ENCODE results near the gene IFRD2. TPM values are rescaled to one million over a fixed set of nuclear protein-coding genes. Genes with fewer than 3 reads are reported as not detected.

IFRD2 gene
- polyA plus RNA-seq, 1 experiment: 19.3 TPM

- POLR2A ChIA-PET: no interaction called here
- no peak for TF ChIP-seq CTCF (IDR thresholded peaks at IDR 0.05; ENCODE audit: low read depth, low read length)
- Histone ChIP-seq H3K27me3 (ENCODE audit: control insufficient read depth, insufficient read depth, low read length) (no peaks in the 10 kb centered on the region), H3K27ac (ENCODE audit: low read depth, low read length) (no peak overlapping the region), H3K9me3 (ENCODE audit: control insufficient read depth, insufficient read depth, low read length) (no peaks in the 10 kb centered on the region; the same call in 1 of the 2 replicates), H3K4me3 (ENCODE audit: low read depth, low read length) (no peak overlapping the region)
- no peak for DNase-seq (ENCODE audit: low read depth, low spot score)
- CTCF ChIA-PET: interaction anchor here (0.7 to 1.6 kb wide), 2 partner anchors 50 to 70 kb away, joined by 3 to 4 read pairs; no protein-coding TSS in a partner anchor
Observed at GRCh38 chr3:50296721-50297383, 4.6 kb upstream of the IFRD2 start.

GRCh38 chr3:50295553-50296431 is 3.6 kb upstream of the IFRD2 start:
- Histone ChIP-seq H3K27me3 (ENCODE audit: control insufficient read depth, insufficient read depth, low read length) (no peaks in the 10 kb centered on the region), H3K4me3 (ENCODE audit: low read depth, low read length) (no peak overlapping the region), H3K27ac (ENCODE audit: low read depth, low read length) (no peak overlapping the region), H3K9me3 (ENCODE audit: control insufficient read depth, insufficient read depth, low read length) (no peaks in the 10 kb centered on the region; the same call in 1 of the 2 replicates)
- no peak for TF ChIP-seq CTCF (IDR thresholded peaks at IDR 0.05; ENCODE audit: low read depth, low read length)
- ChIA-PET POLR2A (interaction anchor here (1.1 kb wide), 1 partner anchor 12 kb away, joined by 3 read pairs; no protein-coding TSS in a partner anchor), CTCF (interaction anchor here (1.2 kb wide), 1 partner anchor 21 kb away, joined by 4 read pairs; no protein-coding TSS in a partner anchor)
- DNase-seq (ENCODE audit: low read depth, low spot score): no peak

- ChIA-PET POLR2A (interaction anchor here (1.1 kb wide), 1 partner anchor 11 kb away, joined by 3 read pairs; no protein-coding TSS in a partner anchor), CTCF (interaction anchor here (1.2 kb wide), 1 partner anchor 20 kb away, joined by 4 read pairs; no protein-coding TSS in a partner anchor)
- no peaks in the 10 kb centered on the region; the same call in 1 of the 2 replicates for H3K9me3 ChIP-seq (ENCODE audit: control insufficient read depth, insufficient read depth, low read length)
- no peak overlapping the region for H3K27ac ChIP-seq (ENCODE audit: low read depth, low read length)
- TF ChIP-seq CTCF (IDR thresholded peaks at IDR 0.05; ENCODE audit: low read depth, low read length): no peak
- no peaks in the 10 kb centered on the region for H3K27me3 ChIP-seq (ENCODE audit: control insufficient read depth, insufficient read depth, low read length)
- no peak for DNase-seq (ENCODE audit: low read depth, low spot score)
- no peak overlapping the region for H3K4me3 ChIP-seq (ENCODE audit: low read depth, low read length)
Observed at GRCh38 chr3:50294492-50295403, 2.5 kb upstream of the IFRD2 start.

- TF ChIP-seq CTCF (IDR thresholded peaks at IDR 0.05; ENCODE audit: low read depth, low read length): no peak
- Histone ChIP-seq H3K27me3 (ENCODE audit: control insufficient read depth, insufficient read depth, low read length) (no peaks in the 10 kb centered on the region), H3K4me3 (ENCODE audit: low read depth, low read length) (no peak overlapping the region), H3K27ac (ENCODE audit: low read depth, low read length) (no peak overlapping the region), H3K9me3 (ENCODE audit: control insufficient read depth, insufficient read depth, low read length) (no peaks in the 10 kb centered on the region; the same call in 1 of the 2 replicates)
- no peak for DNase-seq (ENCODE audit: low read depth, low spot score)
- POLR2A ChIA-PET: interaction anchor here (1.1 kb wide), 1 partner anchor 10 kb away, joined by 3 read pairs; no protein-coding TSS in a partner anchor
- CTCF ChIA-PET: interaction anchor here (0.6 kb wide), 1 partner anchor 27 kb away, joined by 3 read pairs; no protein-coding TSS in a partner anchor
Observed at GRCh38 chr3:50294089-50294488, 1.9 kb upstream of the IFRD2 start.
